Ovary (tissue), 3 donors: ENCODE measurements around the gene GSTA2.

Source experiments
- EP300 ChIP-seq: sonication (generic); formaldehyde crosslinking; IDR thresholded peaks from one replicate; pipeline ENCODE4 v1.6.1; 2017; ENCODE audit warnings: antibody characterized with exemption
- POLR2A ChIP-seq: fragments of 450-650 bp; IDR thresholded peaks from one replicate; pipeline ENCODE4 v1.6.1; 2017; ENCODE audit warnings: antibody characterized with exemption, mild to moderate bottlenecking, moderate library complexity
- TF ChIP-seq, protein P1 (sequence below), 3 donors: fragments of 450-650 bp in 2 of 3; fragments of 200-600 bp in 1 of 3; IDR thresholded peaks; one replicate each; pipeline versions ENCODE4 v1.5.1 to v1.8.0; 2016 to 2022; ENCODE audit warnings: antibody characterized with exemption in 3 of 3, mild to moderate bottlenecking in 1 of 3
- donor health status: DM: no; HTN: no; CAD: no.

GRCh38 chr6:52745764-52746201 lies 17.5 kb downstream of the GSTA2 start:
- TF ChIP-seq, protein P1, sequence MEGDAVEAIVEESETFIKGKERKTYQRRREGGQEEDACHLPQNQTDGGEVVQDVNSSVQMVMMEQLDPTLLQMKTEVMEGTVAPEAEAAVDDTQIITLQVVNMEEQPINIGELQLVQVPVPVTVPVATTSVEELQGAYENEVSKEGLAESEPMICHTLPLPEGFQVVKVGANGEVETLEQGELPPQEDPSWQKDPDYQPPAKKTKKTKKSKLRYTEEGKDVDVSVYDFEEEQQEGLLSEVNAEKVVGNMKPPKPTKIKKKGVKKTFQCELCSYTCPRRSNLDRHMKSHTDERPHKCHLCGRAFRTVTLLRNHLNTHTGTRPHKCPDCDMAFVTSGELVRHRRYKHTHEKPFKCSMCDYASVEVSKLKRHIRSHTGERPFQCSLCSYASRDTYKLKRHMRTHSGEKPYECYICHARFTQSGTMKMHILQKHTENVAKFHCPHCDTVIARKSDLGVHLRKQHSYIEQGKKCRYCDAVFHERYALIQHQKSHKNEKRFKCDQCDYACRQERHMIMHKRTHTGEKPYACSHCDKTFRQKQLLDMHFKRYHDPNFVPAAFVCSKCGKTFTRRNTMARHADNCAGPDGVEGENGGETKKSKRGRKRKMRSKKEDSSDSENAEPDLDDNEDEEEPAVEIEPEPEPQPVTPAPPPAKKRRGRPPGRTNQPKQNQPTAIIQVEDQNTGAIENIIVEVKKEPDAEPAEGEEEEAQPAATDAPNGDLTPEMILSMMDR (IDR thresholded peaks at IDR 0.05) = no peak
- TF ChIP-seq POLR2A = no peak
- no peak for TF ChIP-seq EP300
